ENCODE results near the gene DISP2. TPM values are rescaled to one million over a fixed set of nuclear protein-coding genes. Genes with fewer than 3 reads are reported as not detected.
A peak's percentile ranks its signal among the peaks of the same experiment; 100 is the strongest.

DISP2 gene
- total RNA-seq, 4 donors from 2014 or later, result 8.6 to 12.9 (median 10.9) TPM

DNA sequence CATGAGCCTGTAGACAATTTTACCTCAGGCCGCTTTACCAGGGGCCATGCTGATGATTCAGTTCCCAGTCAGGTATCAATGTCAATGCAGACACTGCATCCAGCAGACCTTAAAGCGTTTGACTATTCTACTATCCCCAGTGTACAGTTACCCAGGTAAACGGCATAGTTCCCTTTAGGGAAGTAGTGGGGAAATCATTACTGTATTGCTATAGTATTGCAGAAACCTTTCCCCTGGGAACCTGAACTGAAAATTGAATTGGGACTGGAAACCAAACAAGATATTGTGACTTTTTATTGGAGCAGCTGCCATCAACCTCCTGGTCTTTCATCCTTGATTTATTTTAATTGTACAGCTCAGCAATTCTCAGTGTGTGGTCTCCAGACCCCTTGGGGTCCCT lies 41.1 kb upstream of the DISP2 start:
- no peaks in the 10 kb centered on the region for H3K27me3 ChIP-seq
- H3K4me3 ChIP-seq, result no peak overlapping the region
- in situ Hi-C loops (cut with MboI; ENCODE audit: low pct_ligation_motif_present in 1 of 4, low pct_unique_long_range_greater_than_20kb in 1 of 4, low sequenced_read_pairs in 3 of 4) (loop anchor here in 1 of 4 donors (25.0 kb wide), 1 partner anchor 95 kb away; the partner anchor contains the start of gene IVD), intact Hi-C loops (cut with DNase I; ENCODE audit: low total_unique reads) (no loop called here)
- H3K36me3 ChIP-seq, result no peaks in the 10 kb centered on the region
- TF ChIP-seq EP300 (IDR thresholded peaks at IDR 0.05; ENCODE audit: low read depth) (no peak), POLR2A (IDR thresholded peaks at IDR 0.05) (no peak), POLR2AphosphoS5 (IDR thresholded peaks at IDR 0.05) (no peak)
- TF ChIP-seq, protein P1, sequence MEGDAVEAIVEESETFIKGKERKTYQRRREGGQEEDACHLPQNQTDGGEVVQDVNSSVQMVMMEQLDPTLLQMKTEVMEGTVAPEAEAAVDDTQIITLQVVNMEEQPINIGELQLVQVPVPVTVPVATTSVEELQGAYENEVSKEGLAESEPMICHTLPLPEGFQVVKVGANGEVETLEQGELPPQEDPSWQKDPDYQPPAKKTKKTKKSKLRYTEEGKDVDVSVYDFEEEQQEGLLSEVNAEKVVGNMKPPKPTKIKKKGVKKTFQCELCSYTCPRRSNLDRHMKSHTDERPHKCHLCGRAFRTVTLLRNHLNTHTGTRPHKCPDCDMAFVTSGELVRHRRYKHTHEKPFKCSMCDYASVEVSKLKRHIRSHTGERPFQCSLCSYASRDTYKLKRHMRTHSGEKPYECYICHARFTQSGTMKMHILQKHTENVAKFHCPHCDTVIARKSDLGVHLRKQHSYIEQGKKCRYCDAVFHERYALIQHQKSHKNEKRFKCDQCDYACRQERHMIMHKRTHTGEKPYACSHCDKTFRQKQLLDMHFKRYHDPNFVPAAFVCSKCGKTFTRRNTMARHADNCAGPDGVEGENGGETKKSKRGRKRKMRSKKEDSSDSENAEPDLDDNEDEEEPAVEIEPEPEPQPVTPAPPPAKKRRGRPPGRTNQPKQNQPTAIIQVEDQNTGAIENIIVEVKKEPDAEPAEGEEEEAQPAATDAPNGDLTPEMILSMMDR (IDR thresholded peaks at IDR 0.05), result no peak
- H3K27ac ChIP-seq, result no peak overlapping the region
- H3K4me1 ChIP-seq, result peaks cover 0 to 12% (median 8%) of the 10 kb centered on the region in 4 donors
- DNase-seq, result no peak
- 78 to 80% methylated on average over 2 to 3 of the region's 3 CpGs for WGBS, 2 donors (ENCODE audit: low coverage in 1 of 2)
- H3K9me3 ChIP-seq, result no peaks in the 10 kb centered on the region

DNA sequence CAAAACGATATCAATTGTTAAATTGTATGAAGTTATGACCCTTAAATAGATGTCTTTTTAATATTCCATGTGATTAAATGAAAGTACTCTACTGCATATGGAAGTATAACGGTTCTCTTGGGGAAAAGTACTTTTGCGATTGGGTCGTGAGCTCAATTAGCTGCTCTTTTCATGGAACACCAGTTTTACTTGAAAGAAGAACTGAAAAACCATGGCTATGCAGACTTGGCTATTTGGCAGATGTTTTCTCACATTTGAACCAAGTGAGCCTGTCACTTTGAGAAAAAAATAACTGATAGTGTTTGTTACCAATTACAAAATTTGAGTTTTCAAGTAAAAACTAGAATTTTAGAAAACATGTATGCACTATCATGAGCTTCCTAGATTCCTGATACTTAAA lies 40.4 kb upstream of the DISP2 start:
- intact Hi-C loops (cut with DNase I; ENCODE audit: low total_unique reads) (no loop called here), in situ Hi-C loops (cut with MboI; ENCODE audit: low pct_ligation_motif_present in 1 of 4, low pct_unique_long_range_greater_than_20kb in 1 of 4, low sequenced_read_pairs in 3 of 4) (loop anchor here in 1 of 4 donors (25.0 kb wide), 1 partner anchor 95 kb away; the partner anchor contains the start of gene IVD)
- WGBS, 2 donors (ENCODE audit: low coverage in 1 of 2), result 71 to 75% methylated on average over 4 of the region's 4 CpGs
- Histone ChIP-seq H3K4me3 (no peak overlapping the region), H3K27ac (no peak overlapping the region), H3K4me1 (peaks cover 0 to 16% (median 8%) of the 10 kb centered on the region in 4 donors), H3K27me3 (no peaks in the 10 kb centered on the region), H3K9me3 (no peaks in the 10 kb centered on the region), H3K36me3 (no peaks in the 10 kb centered on the region)
- TF ChIP-seq POLR2A (IDR thresholded peaks at IDR 0.05) (no peak), POLR2AphosphoS5 (IDR thresholded peaks at IDR 0.05) (no peak), EP300 (IDR thresholded peaks at IDR 0.05; ENCODE audit: low read depth) (no peak)
- TF ChIP-seq, protein P1 (IDR thresholded peaks at IDR 0.05), result no peak
- DNase-seq, result no peak

DNA sequence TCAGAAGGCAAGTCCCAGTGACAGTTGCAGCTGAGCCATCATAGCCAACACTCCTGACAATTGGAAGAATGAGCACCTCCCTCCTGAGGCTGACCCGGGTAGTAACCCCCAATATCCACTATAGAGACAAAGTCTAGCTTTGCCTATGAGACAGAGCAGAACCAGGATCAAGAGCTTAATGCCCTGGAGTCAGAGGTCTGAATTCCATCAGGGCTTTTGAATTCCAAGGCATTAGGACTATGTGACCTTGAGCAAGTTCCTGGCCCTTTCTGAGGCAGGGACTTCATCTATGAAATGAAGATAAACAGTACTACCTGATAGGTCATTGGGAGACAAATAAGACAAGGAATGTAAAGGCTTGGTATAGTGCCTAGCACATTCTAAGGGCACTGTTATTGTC lies 37.6 kb upstream of the DISP2 start:
- Histone ChIP-seq H3K4me1 (peaks cover 0 to 21% (median 17%) of the 10 kb centered on the region in 4 donors), H3K9me3 (no peaks in the 10 kb centered on the region), H3K27me3 (no peaks in the 10 kb centered on the region), H3K36me3 (no peaks in the 10 kb centered on the region), H3K27ac (no peak overlapping the region), H3K4me3 (no peak overlapping the region)
- intact Hi-C loops (cut with DNase I; ENCODE audit: low total_unique reads) (loop anchor here (10.0 kb wide), 1 partner anchor 216 kb away; the partner anchor contains the start of gene BMF), in situ Hi-C loops (cut with MboI; ENCODE audit: low pct_ligation_motif_present in 1 of 4, low pct_unique_long_range_greater_than_20kb in 1 of 4, low sequenced_read_pairs in 3 of 4) (loop anchor here in 1 of 4 donors (25.0 kb wide), 1 partner anchor 92 kb away; the partner anchor contains the start of gene IVD)
- TF ChIP-seq POLR2A (IDR thresholded peaks at IDR 0.05), result no peak
- TF ChIP-seq, protein P1 (IDR thresholded peaks at IDR 0.05), result no peak
- no peak for TF ChIP-seq EP300 (IDR thresholded peaks at IDR 0.05; ENCODE audit: low read depth)
- no peak for TF ChIP-seq POLR2AphosphoS5 (IDR thresholded peaks at IDR 0.05)
- DNase-seq, result no peak
- WGBS, 2 donors (ENCODE audit: low coverage in 1 of 2), result 100% methylated on average over 1 of the region's 1 CpG; no CpG with 5 or more reads in 1 of the 2 donors

DNA sequence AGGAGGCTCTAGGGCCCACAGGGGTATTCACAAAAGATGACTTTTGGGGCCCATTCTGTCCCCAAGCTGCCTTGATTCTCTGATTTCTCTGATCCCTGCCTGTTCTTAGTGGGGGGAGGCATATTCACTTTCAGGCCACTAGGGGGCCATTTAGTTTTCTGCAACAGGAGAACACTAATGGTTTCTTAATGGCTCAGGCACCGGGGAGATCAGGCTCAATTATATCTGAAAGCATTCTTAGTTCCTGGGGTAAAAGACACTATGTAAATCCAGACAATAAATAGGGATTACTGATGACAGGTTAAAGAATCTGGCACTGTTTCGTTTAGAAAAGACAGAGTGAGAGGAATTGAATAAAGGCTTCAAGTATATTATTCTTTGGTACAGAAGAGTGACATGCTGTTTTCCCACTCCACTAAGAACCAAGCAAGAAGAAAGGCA lies 37.1 kb upstream of the DISP2 start:
- Histone ChIP-seq H3K4me3 (no peak overlapping the region), H3K36me3 (no peaks in the 10 kb centered on the region), H3K9me3 (no peaks in the 10 kb centered on the region), H3K27ac (peak overlapping the region; percentile 80 to 98 (median 90)), H3K4me1 (peaks cover 0 to 27% (median 17%) of the 10 kb centered on the region in 4 donors), H3K27me3 (no peaks in the 10 kb centered on the region)
- 0% methylated on average over 2 of the region's 2 CpGs; no CpG with 5 or more reads in 1 of the 2 donors for WGBS, 2 donors (ENCODE audit: low coverage in 1 of 2)
- intact Hi-C loops (cut with DNase I; ENCODE audit: low total_unique reads), result loop anchor here (1.0 to 10.0 kb wide), 2 partner anchors 38 to 216 kb away; partner anchors contain the start of gene BMF
- peak; percentile 65 for DNase-seq
- in situ Hi-C loops (cut with MboI; ENCODE audit: low pct_ligation_motif_present in 1 of 4, low pct_unique_long_range_greater_than_20kb in 1 of 4, low sequenced_read_pairs in 3 of 4), result loop anchor here in 1 of 4 donors (25.0 kb wide), 1 partner anchor 91 kb away; the partner anchor contains the start of gene IVD
- no peak for TF ChIP-seq POLR2AphosphoS5 (IDR thresholded peaks at IDR 0.05)
- TF ChIP-seq, protein P1 (IDR thresholded peaks at IDR 0.05), result peak; percentile 84 to 96 (median 90)
